NCI-H128 (cell line): ENCODE measurements around the gene HCFC1.

Experiments
- DNase-seq: peaks from one replicate; lab custom pipeline; 2025; ENCODE audit not compliant: unreplicated experiment; lab: John Stamatoyannopoulos, UW

HCFC1 gene

DNA sequence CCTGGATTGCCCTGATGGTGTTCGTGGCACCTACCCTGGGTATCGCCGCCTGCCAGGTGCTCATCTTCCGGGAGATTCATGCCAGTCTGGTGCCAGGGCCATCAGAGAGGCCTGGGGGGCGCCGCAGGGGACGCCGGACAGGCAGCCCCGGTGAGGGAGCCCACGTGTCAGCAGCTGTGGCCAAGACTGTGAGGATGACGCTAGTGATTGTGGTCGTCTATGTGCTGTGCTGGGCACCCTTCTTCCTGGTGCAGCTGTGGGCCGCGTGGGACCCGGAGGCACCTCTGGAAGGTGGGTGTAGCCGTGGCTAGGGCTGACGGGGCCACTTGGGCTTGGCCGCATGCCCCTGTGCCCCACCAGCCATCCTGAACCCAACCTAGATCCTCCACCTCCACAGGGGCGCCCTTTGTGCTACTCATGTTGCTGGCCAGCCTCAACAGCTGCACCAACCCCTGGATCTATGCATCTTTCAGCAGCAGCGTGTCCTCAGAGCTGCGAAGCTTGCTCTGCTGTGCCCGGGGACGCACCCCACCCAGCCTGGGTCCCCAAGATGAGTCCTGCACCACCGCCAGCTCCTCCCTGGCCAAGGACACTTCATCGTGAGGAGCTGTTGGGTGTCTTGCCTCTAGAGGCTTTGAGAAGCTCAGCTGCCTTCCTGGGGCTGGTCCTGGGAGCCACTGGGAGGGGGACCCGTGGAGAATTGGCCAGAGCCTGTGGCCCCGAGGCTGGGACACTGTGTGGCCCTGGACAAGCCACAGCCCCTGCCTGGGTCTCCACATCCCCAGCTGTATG, 65.3 kb downstream of the HCFC1 start:
- no peak for DNase-seq

DNA sequence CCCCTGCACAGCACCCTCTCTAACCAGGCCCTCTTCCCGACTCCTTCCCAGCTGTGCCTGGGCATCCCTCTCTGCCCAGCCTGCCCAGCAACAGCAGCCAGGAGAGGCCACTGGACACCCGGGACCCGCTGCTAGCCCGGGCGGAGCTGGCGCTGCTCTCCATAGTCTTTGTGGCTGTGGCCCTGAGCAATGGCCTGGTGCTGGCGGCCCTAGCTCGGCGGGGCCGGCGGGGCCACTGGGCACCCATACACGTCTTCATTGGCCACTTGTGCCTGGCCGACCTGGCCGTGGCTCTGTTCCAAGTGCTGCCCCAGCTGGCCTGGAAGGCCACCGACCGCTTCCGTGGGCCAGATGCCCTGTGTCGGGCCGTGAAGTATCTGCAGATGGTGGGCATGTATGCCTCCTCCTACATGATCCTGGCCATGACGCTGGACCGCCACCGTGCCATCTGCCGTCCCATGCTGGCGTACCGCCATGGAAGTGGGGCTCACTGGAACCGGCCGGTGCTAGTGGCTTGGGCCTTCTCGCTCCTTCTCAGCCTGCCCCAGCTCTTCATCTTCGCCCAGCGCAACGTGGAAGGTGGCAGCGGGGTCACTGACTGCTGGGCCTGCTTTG, 66.0 kb downstream of the HCFC1 start:
- no peak for DNase-seq

DNA sequence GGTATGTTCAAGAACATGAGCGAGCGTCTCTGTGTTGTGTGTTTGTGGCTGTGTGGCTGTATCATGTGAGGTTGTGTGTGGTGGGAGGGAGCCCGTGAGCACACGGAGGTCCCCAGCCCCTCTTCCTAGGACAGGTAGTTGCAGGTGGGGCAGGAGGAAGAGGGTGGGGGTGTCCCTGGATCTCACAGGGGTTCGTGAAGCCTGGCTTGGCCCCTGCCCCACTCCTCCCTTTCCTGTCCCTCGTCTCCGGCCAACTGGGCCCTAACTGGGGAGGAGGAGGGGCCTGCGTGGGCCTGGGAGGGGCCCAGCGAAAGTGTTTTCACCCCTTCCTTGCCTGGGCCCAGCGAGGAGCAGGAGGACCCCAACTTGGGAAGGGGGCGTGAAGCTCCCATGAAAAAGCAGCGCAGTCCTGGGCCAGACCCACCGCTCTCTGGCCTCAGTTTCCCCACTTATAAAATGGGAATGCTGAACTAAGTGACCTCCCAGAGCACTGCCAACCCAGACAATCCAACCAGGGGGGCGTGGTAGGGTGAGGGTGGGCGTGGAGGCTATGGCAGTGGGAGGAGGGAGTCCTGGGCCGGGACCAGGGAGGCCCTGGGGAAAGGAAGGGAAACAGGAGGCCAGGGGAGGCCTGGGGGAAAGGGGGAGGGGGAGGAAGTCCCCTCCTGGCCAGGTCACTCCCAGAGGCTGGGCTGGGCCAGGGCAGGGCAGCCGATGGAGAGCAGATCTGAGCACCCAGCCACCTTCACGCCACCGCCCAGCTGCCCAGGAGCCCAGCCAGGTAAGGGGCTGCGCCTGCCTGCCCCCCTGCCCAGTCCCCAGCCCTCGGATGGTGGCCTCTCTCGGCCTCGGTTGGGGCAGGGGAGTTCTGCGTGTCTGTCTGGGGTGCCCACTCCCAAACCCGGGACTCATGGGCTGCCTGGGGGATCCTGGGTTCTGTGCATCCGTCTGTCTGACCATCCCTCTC, 67.3 kb downstream of the HCFC1 start, which contains the start of gene AVPR2:
TSS of gene AVPR2 (plus strand) at position 683 of the 967 bp plus-strand sequence. CDS start 473 bp downstream, outside the sequence.
- DNase-seq: no peak

DNA sequence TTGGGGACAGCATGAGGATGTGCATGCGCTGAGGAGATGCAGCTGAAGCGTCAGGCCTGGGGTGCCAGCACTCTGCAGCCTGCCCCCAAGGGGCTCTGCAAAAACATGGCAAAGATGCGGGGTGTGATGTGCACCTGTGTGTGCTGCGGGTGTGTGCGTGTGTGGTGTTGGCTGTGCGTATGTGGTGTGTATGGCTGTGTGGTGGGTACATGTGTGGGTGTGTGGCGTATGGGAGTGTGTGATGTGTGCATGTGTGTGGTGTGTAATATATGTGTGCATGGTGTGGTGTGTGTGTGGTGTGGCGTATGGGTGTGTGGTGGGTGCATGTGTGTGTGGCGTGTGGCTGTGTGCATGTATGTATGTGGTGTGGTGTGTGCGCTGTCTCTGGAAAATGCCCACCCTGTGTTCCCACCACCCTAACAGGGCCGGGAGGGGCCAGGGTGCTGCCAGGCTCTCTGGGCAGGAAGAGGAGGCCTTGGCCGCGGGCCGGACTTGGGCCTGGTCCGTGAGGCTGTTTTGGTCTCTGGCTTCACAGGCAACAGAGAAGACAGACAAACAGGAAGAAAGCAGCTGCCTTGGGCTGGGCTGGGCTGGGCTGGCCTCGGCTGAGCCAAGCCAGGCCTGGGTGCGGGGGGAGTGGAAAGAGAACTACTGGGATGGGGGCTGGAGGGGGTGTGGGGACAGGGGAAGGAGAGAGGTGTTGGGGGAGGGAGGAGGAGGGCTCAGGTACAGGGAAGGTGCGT, 68.2 kb downstream of the HCFC1 start:
- no peak for DNase-seq

DNA sequence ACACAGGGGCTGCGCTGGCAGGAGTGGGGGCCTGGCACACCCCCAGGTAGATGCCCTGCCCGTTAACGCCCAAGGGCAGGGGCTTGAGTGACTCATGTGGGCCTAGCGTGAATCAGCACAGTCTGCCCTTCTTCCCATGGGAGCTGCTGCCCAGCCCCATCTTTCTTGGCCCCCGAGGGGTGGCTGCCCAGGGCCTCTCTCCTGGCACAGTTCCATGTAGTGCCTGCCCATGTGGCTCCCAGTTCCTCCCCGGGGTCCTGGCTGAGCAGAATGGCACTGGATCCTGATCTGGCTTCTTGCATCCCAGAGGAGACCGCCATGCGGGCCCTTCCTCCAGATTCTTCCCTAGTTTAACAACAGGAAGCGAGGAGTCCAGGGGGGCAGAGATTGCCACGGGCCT, 69.2 kb downstream of the HCFC1 start:
- no peak for DNase-seq

DNA sequence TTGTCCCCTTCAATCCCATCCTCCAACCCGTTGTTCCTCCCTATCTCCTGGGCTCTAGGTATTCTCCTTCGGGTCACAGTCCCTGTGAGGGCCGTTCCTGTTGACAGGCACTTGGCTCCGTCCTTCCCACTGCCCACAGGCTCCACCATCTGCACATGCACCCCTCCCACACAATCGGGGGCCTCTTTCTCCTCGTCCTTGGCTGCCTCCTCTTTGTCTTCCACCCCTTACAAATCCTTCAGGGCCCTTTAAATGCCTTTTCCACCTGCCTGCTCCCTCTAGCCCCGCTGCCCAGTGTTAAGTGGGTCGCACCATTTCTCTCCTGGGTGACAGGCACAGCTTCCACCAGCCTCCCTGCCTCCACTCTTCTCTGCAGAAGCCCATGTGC, 69.9 kb downstream of the HCFC1 start:
- no peak for DNase-seq

DNA sequence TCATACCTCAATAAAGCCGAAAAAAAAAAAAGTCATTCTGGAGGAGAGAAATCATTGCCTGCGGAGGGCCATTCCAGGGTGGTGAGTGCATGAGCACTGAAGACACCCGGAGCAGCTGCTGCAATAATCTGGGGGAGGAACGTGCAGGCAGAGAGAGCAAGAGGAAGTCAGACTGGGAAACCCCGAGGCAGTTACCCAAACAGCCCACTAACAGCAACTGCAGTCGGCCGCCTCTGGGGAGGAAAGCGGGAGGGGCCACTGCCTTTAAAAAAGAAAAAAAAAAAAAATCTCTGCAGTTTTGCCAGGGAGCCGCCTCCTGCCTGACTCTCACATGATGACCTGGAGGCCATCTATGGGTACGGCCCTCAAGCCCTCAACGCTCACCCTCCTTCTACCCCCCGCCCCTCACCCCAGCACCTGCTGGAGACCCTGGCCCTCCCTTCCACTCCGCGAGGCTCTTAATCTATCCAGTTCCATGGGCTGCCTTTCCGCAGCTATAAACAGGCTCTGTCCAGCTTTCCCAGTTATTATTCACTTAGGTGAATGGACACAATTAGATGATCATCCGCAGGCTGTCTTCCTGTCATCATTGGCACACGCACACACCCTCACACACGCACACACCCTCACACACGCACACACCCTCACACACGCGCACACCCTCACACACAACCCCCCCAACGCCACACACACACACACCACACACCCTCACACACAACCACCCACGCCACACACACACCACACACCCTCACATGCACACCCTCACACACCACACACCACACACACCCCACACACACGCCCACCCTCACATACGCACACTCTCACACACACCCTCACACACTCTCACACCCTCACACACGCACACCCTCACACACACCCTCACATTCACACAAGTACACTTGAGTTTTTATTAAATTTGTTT, 70.5 kb downstream of the HCFC1 start:
- no peak for DNase-seq

DNA sequence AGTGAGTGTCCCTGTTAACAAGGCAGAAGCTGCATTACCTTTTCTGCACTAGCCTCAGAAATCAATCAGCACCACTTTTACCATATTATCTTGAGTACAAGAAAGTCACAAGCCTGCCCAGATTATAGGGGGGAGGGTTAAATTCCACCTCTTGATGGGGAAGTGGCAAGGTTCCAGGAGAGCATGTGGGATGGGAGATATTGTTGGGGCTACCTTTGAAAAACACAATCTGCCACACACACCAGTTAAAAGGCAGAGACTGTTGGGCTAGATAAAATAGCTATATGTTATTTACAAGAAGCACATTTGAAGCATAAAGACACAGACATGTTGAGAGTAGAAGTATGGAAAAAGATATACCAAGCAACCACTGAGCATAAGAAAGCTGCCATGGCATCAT, 73.7 kb downstream of the HCFC1 start:
- DNase-seq: no peak
